ENCODE measurements around the gene SLC23A1. TPM values are rescaled to one million over a fixed set of nuclear protein-coding genes. Genes with fewer than 3 reads are reported as not detected.

SLC23A1 gene
- total and polyA plus RNA-seq, 2 experiments from 2014 or later = 3.3 to 13.4 TPM

- H3K4me1 ChIP-seq (ENCODE audit: insufficient read depth) = peaks cover 8% of the 10 kb centered on the region
- H3K36me3 ChIP-seq (replicated peaks; ENCODE audit: insufficient read depth, low read depth) = no peaks in the 10 kb centered on the region
- no peak for DNase-seq (ENCODE audit: low spot score)
- WGBS (ENCODE audit: low lambda C conversion rate, missing lambda C conversion rate) = 11% methylated on average over 49 of the region's 49 CpGs
- no peak for TF ChIP-seq CTCF (IDR thresholded peaks at IDR 0.05; ENCODE audit: poor library complexity)
- TF ChIP-seq EZH2 (IDR thresholded peaks at IDR 0.05; ENCODE audit: borderline replicate concordance) = peak; percentile 38
- TF ChIP-seq EZH2phosphoT487 (IDR thresholded peaks at IDR 0.05; ENCODE audit: low read depth, severe bottlenecking, unreplicated experiment) = peak; percentile 26
- H3K27ac ChIP-seq = no peak overlapping the region
- peak overlapping the region; percentile 82 for H2AFZ ChIP-seq
- no peaks in the 10 kb centered on the region for H3K9me2 ChIP-seq (replicated peaks; ENCODE audit: insufficient read depth)
- H3K27me3 ChIP-seq = peaks cover 26% of the 10 kb centered on the region
- no peaks in the 10 kb centered on the region for H3K79me2 ChIP-seq
- H3K4me2 ChIP-seq = peak overlapping the region; percentile 91
- peak overlapping the region; percentile 48 for H3K4me3 ChIP-seq
- H3K9me3 ChIP-seq (ENCODE audit: low read depth) = no peaks in the 10 kb centered on the region
- H4K20me1 ChIP-seq (ENCODE audit: insufficient read depth, poor library complexity, severe bottlenecking) = no peaks in the 10 kb centered on the region
Measured at GRCh38 chr5:139393497-139394122, 10.5 kb upstream of the SLC23A1 start.

GRCh38 chr5:139392678-139393496, 9.8 kb upstream of the SLC23A1 start:
- Histone ChIP-seq H3K27me3 (peaks cover 26% of the 10 kb centered on the region), H2AFZ (peak overlapping the region; percentile 82), H3K79me2 (no peaks in the 10 kb centered on the region), H3K27ac (no peak overlapping the region), H3K9me2 (replicated peaks; ENCODE audit: insufficient read depth) (no peaks in the 10 kb centered on the region), H3K36me3 (replicated peaks; ENCODE audit: insufficient read depth, low read depth) (no peaks in the 10 kb centered on the region), H4K20me1 (ENCODE audit: insufficient read depth, poor library complexity, severe bottlenecking) (no peaks in the 10 kb centered on the region), H3K4me1 (ENCODE audit: insufficient read depth) (peaks cover 8% of the 10 kb centered on the region), H3K4me2 (peak overlapping the region; percentile 91), H3K4me3 (peak overlapping the region; percentile 48), H3K9me3 (ENCODE audit: low read depth) (no peaks in the 10 kb centered on the region)
- WGBS (ENCODE audit: low lambda C conversion rate, missing lambda C conversion rate) = 1% methylated on average over 65 of the region's 77 CpGs
- peak; percentile 80 for DNase-seq (ENCODE audit: low spot score)
- no peak for TF ChIP-seq EZH2 (IDR thresholded peaks at IDR 0.05; ENCODE audit: borderline replicate concordance)
- no peak for TF ChIP-seq EZH2phosphoT487 (IDR thresholded peaks at IDR 0.05; ENCODE audit: low read depth, severe bottlenecking, unreplicated experiment)
- peak; percentile 55 for TF ChIP-seq CTCF (IDR thresholded peaks at IDR 0.05; ENCODE audit: poor library complexity)

- WGBS (ENCODE audit: low lambda C conversion rate, missing lambda C conversion rate) = 10% methylated on average over 33 of the region's 36 CpGs
- H3K79me2 ChIP-seq = no peaks in the 10 kb centered on the region
- H3K9me3 ChIP-seq (ENCODE audit: low read depth) = no peaks in the 10 kb centered on the region
- no peak for DNase-seq (ENCODE audit: low spot score)
- H3K27ac ChIP-seq = no peak overlapping the region
- H3K4me2 ChIP-seq = peak overlapping the region; percentile 91
- H3K4me3 ChIP-seq = no peak overlapping the region
- TF ChIP-seq EZH2 (IDR thresholded peaks at IDR 0.05; ENCODE audit: borderline replicate concordance) (no peak), CTCF (IDR thresholded peaks at IDR 0.05; ENCODE audit: poor library complexity) (no peak), EZH2phosphoT487 (IDR thresholded peaks at IDR 0.05; ENCODE audit: low read depth, severe bottlenecking, unreplicated experiment) (no peak)
- H2AFZ ChIP-seq = no peak overlapping the region
- no peaks in the 10 kb centered on the region for H4K20me1 ChIP-seq (ENCODE audit: insufficient read depth, poor library complexity, severe bottlenecking)
- no peaks in the 10 kb centered on the region for H3K36me3 ChIP-seq (replicated peaks; ENCODE audit: insufficient read depth, low read depth)
- H3K9me2 ChIP-seq (replicated peaks; ENCODE audit: insufficient read depth) = no peaks in the 10 kb centered on the region
- peaks cover 8% of the 10 kb centered on the region for H3K4me1 ChIP-seq (ENCODE audit: insufficient read depth)
- H3K27me3 ChIP-seq = peaks cover 26% of the 10 kb centered on the region
Measured at GRCh38 chr5:139392324-139392677, 9.2 kb upstream of the SLC23A1 start.
